ENCODE data around the gene COL15A1. TPM values are rescaled to one million over a fixed set of nuclear protein-coding genes. Genes with fewer than 3 reads are reported as not detected.

The COL15A1 gene
- polyA plus RNA-seq, 1 experiment: 112 TPM

- TF ChIP-seq, protein P1, sequence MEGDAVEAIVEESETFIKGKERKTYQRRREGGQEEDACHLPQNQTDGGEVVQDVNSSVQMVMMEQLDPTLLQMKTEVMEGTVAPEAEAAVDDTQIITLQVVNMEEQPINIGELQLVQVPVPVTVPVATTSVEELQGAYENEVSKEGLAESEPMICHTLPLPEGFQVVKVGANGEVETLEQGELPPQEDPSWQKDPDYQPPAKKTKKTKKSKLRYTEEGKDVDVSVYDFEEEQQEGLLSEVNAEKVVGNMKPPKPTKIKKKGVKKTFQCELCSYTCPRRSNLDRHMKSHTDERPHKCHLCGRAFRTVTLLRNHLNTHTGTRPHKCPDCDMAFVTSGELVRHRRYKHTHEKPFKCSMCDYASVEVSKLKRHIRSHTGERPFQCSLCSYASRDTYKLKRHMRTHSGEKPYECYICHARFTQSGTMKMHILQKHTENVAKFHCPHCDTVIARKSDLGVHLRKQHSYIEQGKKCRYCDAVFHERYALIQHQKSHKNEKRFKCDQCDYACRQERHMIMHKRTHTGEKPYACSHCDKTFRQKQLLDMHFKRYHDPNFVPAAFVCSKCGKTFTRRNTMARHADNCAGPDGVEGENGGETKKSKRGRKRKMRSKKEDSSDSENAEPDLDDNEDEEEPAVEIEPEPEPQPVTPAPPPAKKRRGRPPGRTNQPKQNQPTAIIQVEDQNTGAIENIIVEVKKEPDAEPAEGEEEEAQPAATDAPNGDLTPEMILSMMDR (IDR thresholded peaks at IDR 0.05; ENCODE audit: insufficient read depth, low read depth, low read length): no peak
- CTCF ChIA-PET: no interaction called here
- POLR2A ChIA-PET: no interaction called here
- Histone ChIP-seq H3K36me3 (ENCODE audit: control insufficient read depth, insufficient read depth, low read length) (no peaks in the 10 kb centered on the region), H3K27me3 (ENCODE audit: control insufficient read depth, insufficient read depth, low read length) (no peaks in the 10 kb centered on the region), H3K4me3 (ENCODE audit: low read depth, low read length) (no peak overlapping the region)
- no peak for DNase-seq (ENCODE audit: low read depth)
These were observed 172.3 kb downstream of the COL15A1 start for GRCh38 chr9:99116003-99116411.

GRCh38 chr9:99118782-99119466 lies 175.2 kb downstream of the COL15A1 start:
- no peak for DNase-seq (ENCODE audit: low read depth)
- ChIA-PET CTCF (interaction anchor here (1.2 to 1.9 kb wide), 2 partner anchors 22 to 24 kb away, joined by 3 to 6 read pairs; no protein-coding TSS in a partner anchor), POLR2A (no interaction called here)

DNA sequence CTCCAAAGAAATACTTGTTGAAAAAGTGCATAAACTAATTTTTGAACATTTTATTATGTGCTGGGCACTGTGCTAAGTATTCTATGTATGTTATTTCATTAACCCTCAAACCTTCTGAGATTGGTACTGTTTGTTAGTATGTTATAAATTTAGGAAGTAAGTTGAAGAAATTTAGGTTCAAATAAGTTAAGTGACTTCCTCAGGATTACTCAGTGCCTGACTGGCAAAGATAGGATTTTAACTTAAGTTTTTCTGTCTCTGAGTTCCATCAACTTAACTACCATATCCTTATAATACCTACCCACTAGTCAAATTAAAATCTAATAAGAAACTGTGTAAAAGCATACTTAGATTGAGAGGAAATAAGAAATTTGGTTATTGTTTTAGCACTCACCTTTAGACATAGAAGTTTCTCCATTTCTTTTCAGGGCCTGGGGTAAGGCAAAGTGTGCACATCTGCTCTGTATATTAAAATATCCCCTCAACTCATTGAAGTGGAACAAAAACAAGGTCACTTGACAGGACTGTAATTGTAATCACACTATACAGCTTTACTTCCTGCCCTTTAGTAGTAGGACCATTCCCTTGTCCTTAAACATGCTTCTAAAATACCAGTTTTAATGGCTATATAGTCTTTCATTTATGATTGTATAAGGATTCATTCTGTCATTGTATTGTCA lies 176.4 kb downstream of the COL15A1 start:
- CTCF ChIA-PET: interaction anchor here (1.9 kb wide), 1 partner anchor 21 kb away, joined by 6 read pairs; no protein-coding TSS in a partner anchor

More at GRCh38 chr9:99118782-99119466, 175.2 kb downstream of the COL15A1 start:
- TF ChIP-seq, protein P1 (IDR thresholded peaks at IDR 0.05; ENCODE audit: insufficient read depth, low read depth, low read length): no peak
- Histone ChIP-seq H3K4me3 (ENCODE audit: low read depth, low read length) (no peak overlapping the region), H3K36me3 (ENCODE audit: control insufficient read depth, insufficient read depth, low read length) (no peaks in the 10 kb centered on the region), H3K27me3 (ENCODE audit: control insufficient read depth, insufficient read depth, low read length) (no peaks in the 10 kb centered on the region)

More for the DNA sequence above, 176.4 kb downstream of the COL15A1 start:
- Histone ChIP-seq H3K27me3 (ENCODE audit: control insufficient read depth, insufficient read depth, low read length) (no peaks in the 10 kb centered on the region), H3K36me3 (ENCODE audit: control insufficient read depth, insufficient read depth, low read length) (no peaks in the 10 kb centered on the region), H3K4me3 (ENCODE audit: low read depth, low read length) (no peak overlapping the region)
- no peak for DNase-seq (ENCODE audit: low read depth)
- POLR2A ChIA-PET: no interaction called here
- TF ChIP-seq, protein P1 (IDR thresholded peaks at IDR 0.05; ENCODE audit: insufficient read depth, low read depth, low read length): no peak

Other genes with a start within 250 kb of the COL15A1 start
- gene GABBR2, start 235.0 kb upstream of the COL15A1 start, polyA plus RNA-seq (2011; rRNA removed): 1.4 and 1.6 TPM in 2 replicates
- gene ANKS6, start 147.4 kb upstream of the COL15A1 start, polyA plus RNA-seq (2011; rRNA removed): 9.9 and 13.0 TPM in 2 replicates
- gene GALNT12, start 136.2 kb upstream of the COL15A1 start, polyA plus RNA-seq (2011; rRNA removed): 4.2 and 4.8 TPM in 2 replicates
- 73.5 and 97.7 TPM in 2 replicates for gene TGFBR1, start 161.2 kb downstream of the COL15A1 start, polyA plus RNA-seq (2011; rRNA removed)